Hepatocyte (in vitro differentiated cells): ENCODE results near the gene ASTN2. TPM values are rescaled to one million over a fixed set of nuclear protein-coding genes. Genes with fewer than 3 reads are reported as not detected.
"Not testable (repeated sequence)": the region's sequence is repeated elsewhere in the genome, so short reads cannot be mapped to it uniquely, and the experiment has no call there.

Experiments
- DNase-seq: peaks from one replicate; pipeline ENCODE4 v3.0.0-alpha.2; 2016; ENCODE audit warnings: low spot score
- H2AFZ ChIP-seq: fragments of 200-600 bp; sonication (generic); 2 replicates; pipeline ENCODE4 v1.6.0; 2016; ENCODE audit warnings: antibody characterized with exemption, mild to moderate bottlenecking
- H3K27ac ChIP-seq: fragments of 200-600 bp; sonication (generic); 2 replicates; pipeline ENCODE4 v1.5.1; 2016; ENCODE audit warnings: mild to moderate bottlenecking
- H3K27me3 ChIP-seq: fragments of 200-600 bp; sonication (generic); 2 replicates; pipeline ENCODE4 v1.6.1; 2016
- H3K36me3 ChIP-seq: fragments of 200-600 bp; sonication (generic); replicated peaks from 2 replicates; pipeline ENCODE4 v1.5.1; 2016; ENCODE audit warnings: low read depth; ENCODE audit not compliant: insufficient read depth
- H3K4me1 ChIP-seq: fragments of 200-600 bp; sonication (generic); 2 replicates; pipeline ENCODE4 v1.5.1; 2016; ENCODE audit warnings: mild to moderate bottlenecking, moderate library complexity; ENCODE audit not compliant: insufficient read depth
- H3K4me2 ChIP-seq: fragments of 200-600 bp; sonication (generic); 2 replicates; pipeline ENCODE4 v1.6.0; 2016
- H3K4me3 ChIP-seq: fragments of 200-600 bp; sonication (generic); 2 replicates; pipeline ENCODE4 v1.5.1; 2016; ENCODE audit warnings: mild to moderate bottlenecking
- H3K79me2 ChIP-seq: fragments of 200-600 bp; sonication (generic); 2 replicates; pipeline ENCODE4 v1.6.0; 2017; ENCODE audit warnings: mild to moderate bottlenecking
- H3K9me2 ChIP-seq: fragments of 200-600 bp; sonication (generic); replicated peaks from 2 replicates; pipeline ENCODE4 v1.6.0; 2017; ENCODE audit warnings: mild to moderate bottlenecking; ENCODE audit not compliant: insufficient read depth
- H3K9me3 ChIP-seq: fragments of 200-600 bp; sonication (generic); 2 replicates; pipeline ENCODE4 v1.5.1; 2016; ENCODE audit warnings: low read depth, mild to moderate bottlenecking
- H4K20me1 ChIP-seq: fragments of 200-600 bp; sonication (generic); 2 replicates; pipeline ENCODE4 v1.6.0; 2016; ENCODE audit warnings: mild to moderate bottlenecking; ENCODE audit not compliant: insufficient read depth, poor library complexity, severe bottlenecking
- EZH2 ChIP-seq: fragments of 200-600 bp; sonication (generic); IDR thresholded peaks from 2 replicates; pipeline ENCODE4 v1.6.1; 2016; ENCODE audit warnings: antibody characterized with exemption, mild to moderate bottlenecking, borderline replicate concordance
- EZH2phosphoT487 ChIP-seq: fragments of 200-600 bp; sonication (generic); IDR thresholded peaks from one replicate; pipeline ENCODE4 v1.6.1; 2018; ENCODE audit warnings: antibody characterized with exemption, mild to moderate bottlenecking, low read depth, moderate library complexity; ENCODE audit not compliant: unreplicated experiment, severe bottlenecking
- WGBS: methylation state at CpG from one replicate; pipeline ENCODE4 v1.1.6; 2016; ENCODE audit warnings: low lambda C conversion rate; ENCODE audit errors: missing lambda C conversion rate; 5-methylcytosine and 5-hydroxymethylcytosine counted together
- polyA plus RNA-seq: library from polyadenylated mRNA; unstranded; fragments of >200 nt; fragmentation: Nextera tagmentation; extraction: Ambion mirVana; gene quantifications from 2 replicates; pipeline ENCODE4 v1.2.1, GENCODE V29; 2016
- total RNA-seq: library from RNA; depleted of rRNA; stranded (reverse); fragments of >200 nt; gene quantifications from 2 replicates; pipeline ENCODE4 v1.2.3, GENCODE V29; 2014
- TF ChIP-seq, protein P1 (sequence below): fragments of 200-600 bp; sonication (generic); IDR thresholded peaks from 2 replicates; pipeline ENCODE4 v1.5.1; 2016; ENCODE audit warnings: antibody characterized with exemption, mild to moderate bottlenecking; ENCODE audit not compliant: poor library complexity

ASTN2 gene
- total and polyA plus RNA-seq, 2 experiments from 2014 or later = 6.4 to 8.4 TPM

DNA sequence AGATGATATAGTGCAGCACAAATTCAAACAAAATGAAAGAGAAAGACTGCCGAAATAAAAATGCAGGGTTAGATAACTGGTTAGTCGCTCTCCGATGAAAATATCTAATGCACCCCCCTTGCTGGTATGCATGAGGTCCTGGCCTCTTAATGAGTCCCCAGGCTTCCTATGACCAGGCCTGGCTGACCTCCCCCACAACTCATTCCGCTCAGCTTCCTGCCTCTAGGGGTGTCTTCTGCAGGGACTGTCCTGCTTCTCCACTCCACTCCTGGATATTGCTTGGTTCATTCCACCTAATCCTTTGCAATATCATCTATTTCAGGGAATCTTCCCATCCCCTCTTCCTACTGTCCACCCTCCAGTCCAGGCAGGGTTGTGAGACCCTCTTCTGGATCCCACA, 341.8 kb downstream of the ASTN2 start:
- Histone ChIP-seq H3K9me3 (no peaks in the 10 kb centered on the region), H3K36me3 (no peaks in the 10 kb centered on the region), H4K20me1 (no peaks in the 10 kb centered on the region), H3K4me2 (no peak overlapping the region), H3K4me3 (no peak overlapping the region), H3K4me1 (no peaks in the 10 kb centered on the region), H2AFZ (no peak overlapping the region), H3K79me2 (no peaks in the 10 kb centered on the region), H3K9me2 (no peaks in the 10 kb centered on the region), H3K27me3 (no peaks in the 10 kb centered on the region), H3K27ac (no peak overlapping the region)
- 78% methylated on average over 4 of the region's 4 CpGs for WGBS
- DNase-seq = no peak
- TF ChIP-seq, protein P1, sequence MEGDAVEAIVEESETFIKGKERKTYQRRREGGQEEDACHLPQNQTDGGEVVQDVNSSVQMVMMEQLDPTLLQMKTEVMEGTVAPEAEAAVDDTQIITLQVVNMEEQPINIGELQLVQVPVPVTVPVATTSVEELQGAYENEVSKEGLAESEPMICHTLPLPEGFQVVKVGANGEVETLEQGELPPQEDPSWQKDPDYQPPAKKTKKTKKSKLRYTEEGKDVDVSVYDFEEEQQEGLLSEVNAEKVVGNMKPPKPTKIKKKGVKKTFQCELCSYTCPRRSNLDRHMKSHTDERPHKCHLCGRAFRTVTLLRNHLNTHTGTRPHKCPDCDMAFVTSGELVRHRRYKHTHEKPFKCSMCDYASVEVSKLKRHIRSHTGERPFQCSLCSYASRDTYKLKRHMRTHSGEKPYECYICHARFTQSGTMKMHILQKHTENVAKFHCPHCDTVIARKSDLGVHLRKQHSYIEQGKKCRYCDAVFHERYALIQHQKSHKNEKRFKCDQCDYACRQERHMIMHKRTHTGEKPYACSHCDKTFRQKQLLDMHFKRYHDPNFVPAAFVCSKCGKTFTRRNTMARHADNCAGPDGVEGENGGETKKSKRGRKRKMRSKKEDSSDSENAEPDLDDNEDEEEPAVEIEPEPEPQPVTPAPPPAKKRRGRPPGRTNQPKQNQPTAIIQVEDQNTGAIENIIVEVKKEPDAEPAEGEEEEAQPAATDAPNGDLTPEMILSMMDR = no peak
- no peak for TF ChIP-seq EZH2

DNA sequence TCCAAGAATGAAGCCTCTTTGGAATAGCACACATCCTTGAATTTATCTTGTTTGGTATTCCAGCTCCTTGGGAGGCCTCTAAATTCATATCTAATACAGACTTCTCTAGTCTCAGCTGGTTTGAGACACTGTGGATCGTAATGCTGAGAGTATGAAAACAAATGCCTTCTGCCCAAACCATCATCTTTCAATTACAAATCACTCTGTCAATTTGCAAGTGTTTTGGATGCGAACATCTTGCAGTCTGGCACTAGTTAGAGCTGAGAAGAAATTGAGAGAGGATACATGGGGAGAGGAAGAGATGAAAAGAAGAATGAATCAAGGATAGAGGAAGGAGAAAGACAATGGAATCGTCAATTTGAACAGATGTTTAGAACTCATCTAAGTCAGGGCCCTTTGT, 342.6 kb downstream of the ASTN2 start:
- H3K4me2 ChIP-seq = no peak overlapping the region
- no peak overlapping the region for H3K27ac ChIP-seq
- no peaks in the 10 kb centered on the region for H3K4me1 ChIP-seq
- TF ChIP-seq EZH2 (no peak), EZH2phosphoT487 (no peak)
- H3K27me3 ChIP-seq = no peaks in the 10 kb centered on the region
- no peak overlapping the region for H3K4me3 ChIP-seq
- H3K9me2 ChIP-seq = no peaks in the 10 kb centered on the region
- H3K36me3 ChIP-seq = no peaks in the 10 kb centered on the region
- no peaks in the 10 kb centered on the region for H3K79me2 ChIP-seq
- DNase-seq = no peak
- WGBS = 94% methylated on average over 3 of the region's 3 CpGs
- H2AFZ ChIP-seq = no peak overlapping the region
- H4K20me1 ChIP-seq = no peaks in the 10 kb centered on the region
- no peaks in the 10 kb centered on the region for H3K9me3 ChIP-seq

DNA sequence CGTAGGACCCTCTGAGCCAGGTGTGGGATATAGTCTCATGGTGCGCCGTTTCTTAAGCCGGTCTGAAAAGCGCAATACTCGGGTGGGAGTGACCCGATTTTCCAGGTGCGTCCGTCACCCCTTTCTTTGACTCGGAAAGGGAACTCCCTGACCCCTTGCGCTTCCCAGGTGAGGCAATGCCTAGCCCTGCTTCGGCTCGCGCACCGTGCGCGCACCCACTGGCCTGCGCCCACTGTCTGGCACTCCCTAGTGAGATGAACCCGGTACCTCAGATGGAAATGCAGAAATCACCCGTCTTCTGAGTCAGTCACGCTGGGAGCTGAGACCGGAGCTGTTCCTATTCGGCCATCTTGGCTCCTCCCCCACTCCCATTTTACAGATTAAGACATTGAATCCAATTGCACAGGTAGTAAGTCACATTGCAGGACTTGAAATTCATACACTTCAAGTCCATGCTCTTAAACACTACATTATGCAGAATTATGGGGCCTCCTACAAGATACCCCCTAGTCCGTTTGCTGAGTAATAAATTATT, 343.1 kb downstream of the ASTN2 start:
- not testable (repeated sequence) for H3K27me3 ChIP-seq, H3K27ac ChIP-seq, DNase-seq, H3K9me2 ChIP-seq, H3K4me3 ChIP-seq, H3K4me1 ChIP-seq, H2AFZ ChIP-seq, H3K4me2 ChIP-seq, H3K9me3 ChIP-seq, H3K79me2 ChIP-seq, H4K20me1 ChIP-seq, H3K36me3 ChIP-seq
- 67% methylated on average over 20 of the region's 24 CpGs for WGBS

DNA sequence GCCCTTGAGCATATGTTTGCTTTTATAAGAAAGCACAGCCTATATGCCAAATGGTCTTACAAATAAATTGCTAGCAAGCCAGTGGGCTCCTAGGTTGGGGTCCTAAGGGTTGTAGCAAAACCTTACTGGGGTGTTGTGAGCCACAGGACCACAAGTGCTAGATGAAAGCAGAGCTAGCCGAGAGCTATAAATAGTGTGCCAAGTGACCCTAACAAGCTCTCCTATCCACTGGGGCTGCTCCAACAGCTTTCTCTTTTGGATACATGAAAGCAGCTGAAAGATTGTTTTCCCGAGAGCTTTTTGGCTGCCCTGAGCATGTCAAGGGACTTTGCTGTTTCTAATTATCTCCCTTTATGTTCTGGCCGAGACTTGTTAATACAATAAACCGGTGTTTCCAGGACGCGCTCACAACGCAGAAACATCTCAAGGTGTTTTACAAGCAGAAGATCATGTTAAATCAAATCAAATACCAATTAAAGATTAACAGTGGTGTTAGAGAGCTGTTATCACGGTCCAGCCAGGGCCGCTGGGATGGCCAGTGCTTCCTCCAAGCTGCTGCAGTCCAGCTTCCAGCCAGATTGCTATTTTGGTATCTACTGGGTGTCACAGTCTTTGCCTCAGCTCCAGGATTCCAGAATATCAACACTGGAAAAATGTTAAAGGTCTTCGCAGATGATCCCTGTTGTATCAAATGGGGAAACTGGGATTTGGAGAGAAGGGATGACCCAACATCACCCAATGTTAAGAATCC, 351.0 kb downstream of the ASTN2 start:
- no peak overlapping the region for H3K4me2 ChIP-seq
- 80% methylated on average over 10 of the region's 10 CpGs for WGBS
- H3K36me3 ChIP-seq = no peaks in the 10 kb centered on the region
- H3K4me1 ChIP-seq = no peaks in the 10 kb centered on the region
- no peak overlapping the region for H3K27ac ChIP-seq
- TF ChIP-seq EZH2 (no peak), EZH2phosphoT487 (no peak)
- TF ChIP-seq, protein P1 = no peak
- DNase-seq = no peak
- no peaks in the 10 kb centered on the region for H3K27me3 ChIP-seq
- H3K9me2 ChIP-seq = no peaks in the 10 kb centered on the region
- H3K4me3 ChIP-seq = no peak overlapping the region
- H3K9me3 ChIP-seq = no peaks in the 10 kb centered on the region
- H3K79me2 ChIP-seq = no peaks in the 10 kb centered on the region
- H4K20me1 ChIP-seq = no peaks in the 10 kb centered on the region
- H2AFZ ChIP-seq = no peak overlapping the region
